K562 (cell line): Measurements from ENCODE around the gene LETM1.

ENCODE experiments used
- CTCF ChIP-seq, 3 experiments: IDR thresholded peaks in 2 of 3; conservative IDR thresholded peaks in 1 of 3; 2 replicates each; pipeline ENCODE4 v1.5.1; 2011 to 2012; ENCODE audit warnings: low read length in 3 of 3, mild to moderate bottlenecking in 3 of 3, control low read depth in 2 of 3, improper control_type of control experiment in 1 of 3, inconsistent platforms in 1 of 3, low read depth in 1 of 3, mixed read lengths in 1 of 3, moderate library complexity in 1 of 3; ENCODE audit not compliant: insufficient read depth in 2 of 3
- ETV5 ChIP-seq: sonication (generic); formaldehyde crosslinking; IDR thresholded peaks from 2 replicates; pipeline ENCODE4 v1.4.0; 2020; ENCODE audit warnings: low read depth, mild to moderate bottlenecking, missing genetic modification reagents
- HOXB6 ChIP-seq: fragments of 250-450 bp; sonication (Bioruptor Pico); IDR thresholded peaks from 2 replicates; pipeline ENCODE4 v1.5.1; 2022; ENCODE audit warnings: mild to moderate bottlenecking, borderline replicate concordance
- VEZF1 ChIP-seq: fragments of 200-800 bp; sonication (Bioruptor generic); IDR thresholded peaks from 2 replicates; pipeline ENCODE4 v1.6.1; 2017; ENCODE audit warnings: missing genetic modification characterization, missing compliant biosample characterization

DNA sequence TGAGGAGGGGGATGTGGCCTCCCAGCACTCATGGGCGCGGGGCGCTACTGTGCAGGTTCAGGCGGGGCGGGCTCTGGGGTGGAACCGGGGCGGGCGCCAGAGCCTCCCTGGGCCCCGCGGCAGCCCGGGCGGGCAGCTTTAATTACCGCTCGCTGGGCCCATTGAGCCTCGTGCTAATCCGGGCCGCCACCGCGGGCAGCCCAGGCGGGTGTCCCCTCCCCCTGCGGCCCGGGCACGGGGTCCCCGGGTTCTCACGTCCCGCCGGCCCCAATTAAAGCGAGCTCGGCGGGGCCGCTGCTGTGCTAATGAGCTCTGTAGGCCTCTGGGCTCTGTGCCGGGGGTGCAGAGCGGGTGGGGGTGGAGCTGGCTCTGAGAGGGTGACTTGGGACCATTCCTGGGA is 85.7 kb downstream of the LETM1 start:
- TF ChIP-seq CTCF (IDR thresholded peaks at IDR 0.05 in 2 of 3, conservative IDR thresholded peaks at IDR 0.05 in 1 of 3; ENCODE audit: insufficient read depth in 2 of 3, low read depth in 1 of 3, low read length in 3 of 3) (no peak), ETV5 (CRISPR knock-in tag) (no peak), VEZF1 (CRISPR knock-in tag) (no peak), HOXB6 (CRISPR knock-in tag) (no peak)
